GM12878 (cell line): Measurements from ENCODE around the gene LARGE1. TPM values are rescaled to one million over a fixed set of nuclear protein-coding genes. Genes with fewer than 3 reads are reported as not detected.

Source experiments
- ATAC-seq: fragments of 200-7000 bp; cut with Tn5 transposase; 3 replicates; pipeline ENCODE4 v1.9.1; 2020; ENCODE audit warnings: mild to moderate bottlenecking, moderate library complexity
- BruUV-seq: library from RNA; stranded (reverse); fragments of 400-500 nt; replicated peaks from 2 replicates; lab custom pipeline; 2021; lab: Mats Ljungman, UMichigan
- CTCF ChIA-PET: fragments of 300-600 bp; sonication (Branson Sonifier 250); formaldehyde crosslinking; extraction: SDS; loops from one replicate; lab custom pipeline; 2021; ENCODE audit warnings: inconsistent platforms; lab: Yijun Ruan, JAX
- POLR2A ChIA-PET: fragments of 350-600 bp; formaldehyde crosslinking; extraction: SDS; loops from one replicate; lab custom pipeline; 2021; ENCODE audit warnings: inconsistent platforms; lab: Charles Lee
- RAD21 ChIA-PET: fragments of 300-600 bp; sonication (Branson Sonifier 250); formaldehyde crosslinking; loops from one replicate; lab custom pipeline; 2023; ENCODE audit warnings: antibody characterized with exemption; ENCODE audit not compliant: unreplicated experiment; lab: Charles Lee
- SMC1A ChIA-PET: fragments of 300-600 bp; sonication (Branson Sonifier 250); formaldehyde crosslinking; loops from one replicate; lab custom pipeline; 2023; ENCODE audit not compliant: unreplicated experiment, uncharacterized antibody; lab: Charles Lee
- DNase-seq: peaks from one replicate; pipeline ENCODE4 v3.0.0-alpha.2; 2011; ENCODE audit warnings: low read depth, low spot score
- FAIRE-seq: peaks from 3 replicates; lab custom pipeline; 2011; peaks lifted over from hg19 to GRCh38; lab: Jason Lieb, UNC
- H2AFZ ChIP-seq: 2 replicates; pipeline ENCODE4 v1.6.0; 2011; ENCODE audit warnings: low read depth, low read length, control low read depth; ENCODE audit not compliant: control insufficient read depth
- H3K27ac ChIP-seq: 2 replicates; pipeline ENCODE4 v1.5.1; 2011; ENCODE audit warnings: control low read depth; ENCODE audit not compliant: control insufficient read depth, insufficient read depth
- H3K27me3 ChIP-seq, 2 experiments: replicated peaks in 1 of 2; 2 replicates each; pipeline versions ENCODE4 v1.6.0 to v1.6.1; 2011; ENCODE audit warnings: low read length in 1 of 2; ENCODE audit not compliant: control insufficient read depth in 2 of 2, insufficient read depth in 2 of 2
- H3K36me3 ChIP-seq, 2 experiments: 2 replicates each; pipeline ENCODE4 v1.5.1; 2011; ENCODE audit warnings: low read length in 1 of 2; ENCODE audit not compliant: control insufficient read depth in 2 of 2, insufficient read depth in 2 of 2
- H3K4me1 ChIP-seq: 2 replicates; pipeline ENCODE4 v1.6.1; 2011; ENCODE audit warnings: mild to moderate bottlenecking, low read length, moderate library complexity, mixed read lengths; ENCODE audit not compliant: control insufficient read depth, insufficient read depth
- H3K4me2 ChIP-seq: 2 replicates; pipeline ENCODE4 v1.6.0; 2011; ENCODE audit warnings: control low read depth; ENCODE audit not compliant: control insufficient read depth, insufficient read depth
- H3K4me3 ChIP-seq: fragments of 200-600 bp; sonication (generic); 2 replicates; pipeline ENCODE4 v1.5.1; 2016
- H3K79me2 ChIP-seq: 2 replicates; pipeline ENCODE4 v1.6.0; 2011; ENCODE audit warnings: low read length; ENCODE audit not compliant: control insufficient read depth, insufficient read depth
- H3K9ac ChIP-seq: 2 replicates; pipeline ENCODE4 v1.8.0; 2011; ENCODE audit warnings: low read length, control low read depth, mixed read lengths; ENCODE audit not compliant: control insufficient read depth, insufficient read depth
- H3K9me3 ChIP-seq: replicated peaks from 3 replicates; pipeline ENCODE4 v1.5.1; 2011; ENCODE audit warnings: mild to moderate bottlenecking, low read length; ENCODE audit not compliant: control insufficient read depth, insufficient read depth
- H4K20me1 ChIP-seq: 2 replicates; pipeline ENCODE4 v1.6.0; 2011; ENCODE audit not compliant: control insufficient read depth, insufficient read depth
- SREBF2 ChIP-seq: IDR thresholded peaks from 2 replicates; pipeline ENCODE4 v1.6.1; 2012; ENCODE audit warnings: mild to moderate bottlenecking, low read length
- WGBS: methylation state at CpG from one replicate; pipeline ENCODE4 v1.1.6; 2016; ENCODE audit warnings: low lambda C conversion rate; ENCODE audit not compliant: insufficient replicate concordance, insufficient coverage; ENCODE audit errors: missing lambda C conversion rate; 5-methylcytosine and 5-hydroxymethylcytosine counted together
- in situ Hi-C: fragments of 300-500 bp; cut with MboI; formaldehyde crosslinking; loops from 9 replicates; pipeline ENCODE4 v1.14.3; 2018; ENCODE audit warnings: mixed read lengths
- intact Hi-C: fragments of 100-400 bp; cut with micrococcal nuclease; formaldehyde crosslinking; loops from one replicate; pipeline ENCODE4 v1.14.2; 2022; ENCODE audit not compliant: unreplicated experiment
- polyA plus RNA-seq, 11 experiments: library from polyadenylated mRNA; depleted of rRNA in 4 of 11; unstranded in 6 of 11; stranded (reverse) in 5 of 11; fragments of >200 nt; fragmentation: Nextera tagmentation in 4 of 11; fragmentation: Illumina TruSeq in 1 of 11; extraction: Ambion mirVana in 4 of 11; extraction: Trizol in 1 of 11; gene quantifications; 1 replicate in 1 of 11; 2 replicates in 10 of 11; pipeline versions ENCODE4 v1.2.1 to v1.2.3, GENCODE V29; 2011 to 2016; ENCODE audit warnings: inconsistent platforms in 2 of 11, missing spikeins in 2 of 11, low read depth in 1 of 11
- total RNA-seq, 4 experiments: library from RNA; depleted of rRNA in 3 of 4; stranded (reverse); fragments of >200 nt in 3 of 4; fragmentation: Illumina TruSeq in 1 of 4; extraction: Trizol in 1 of 4; gene quantifications; 2 replicates each; pipeline versions ENCODE4 v1.2.1 to v1.2.3, GENCODE V29; 2013 to 2021
- TF ChIP-seq, protein P1 (sequence below): fragments of 450-650 bp; IDR thresholded peaks from 2 replicates; pipeline ENCODE4 v1.6.1; 2017; ENCODE audit warnings: mild to moderate bottlenecking

LARGE1 gene
- total and polyA plus RNA-seq, 10 of the 15 experiments (the other 5 are each of a cell fraction or from before 2014, with no cell fraction given) = 3.2 to 41.4 (median 17.3) TPM

DNA sequence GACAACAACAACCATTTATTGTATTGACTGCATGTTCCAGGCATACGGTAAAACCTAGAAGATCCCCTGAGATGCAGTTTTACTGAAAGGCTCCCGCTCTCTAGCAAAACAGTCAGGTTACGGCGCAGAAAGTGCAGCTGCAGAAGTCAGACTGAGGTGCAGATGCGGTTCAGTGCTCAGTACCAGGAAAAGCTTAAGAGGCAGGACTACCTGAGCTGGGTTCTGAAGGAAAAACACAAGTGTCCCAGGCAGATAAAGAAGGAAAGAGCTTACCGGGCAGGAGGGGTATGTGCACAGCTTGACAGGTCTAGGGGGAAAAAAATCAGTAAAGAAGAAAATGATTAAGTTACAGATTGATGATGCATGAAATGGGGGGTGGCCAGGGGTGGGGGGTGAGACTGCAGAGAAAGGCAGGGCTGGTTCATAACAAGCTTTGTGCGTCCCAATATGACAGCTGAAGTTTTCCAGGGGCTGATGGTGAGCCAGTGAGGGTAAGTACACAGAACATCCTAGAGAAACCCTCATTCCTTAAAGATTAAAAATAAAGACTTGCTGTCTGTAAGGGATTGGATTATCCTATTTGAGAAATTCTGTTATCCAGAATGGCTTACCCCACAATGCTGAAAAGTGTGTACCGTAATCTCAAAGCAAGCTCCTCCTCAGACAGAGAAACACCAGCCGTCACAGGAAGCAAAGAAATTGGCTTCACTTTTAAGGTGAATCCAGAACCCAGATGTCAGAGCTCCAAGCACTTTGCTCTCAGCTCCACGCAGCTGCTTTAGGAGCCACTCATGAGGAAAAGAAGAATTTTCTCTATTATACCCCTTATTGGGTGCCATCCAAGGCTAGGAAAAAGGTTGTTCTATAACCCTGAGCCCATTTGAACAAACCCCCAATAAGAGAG, 11.9 kb downstream of the LARGE1 start:
- Histone ChIP-seq H2AFZ (no peak overlapping the region), H3K36me3 (peaks cover 0 to 10% of the 10 kb centered on the region in 2 experiments; a peak in 2 of 4 replicates), H3K4me3 (no peak overlapping the region), H4K20me1 (no peaks in the 10 kb centered on the region), H3K27me3 (no peaks in the 10 kb centered on the region), H3K27ac (no peak overlapping the region), H3K4me1 (no peaks in the 10 kb centered on the region), H3K79me2 (peaks cover 13% of the 10 kb centered on the region), H3K4me2 (no peak overlapping the region), H3K9me3 (no peaks in the 10 kb centered on the region; the same call in 1 of the 3 replicates)
- FAIRE-seq (no peak), DNase-seq (no peak), ATAC-seq (no peak)
- in situ Hi-C loops (no loop called here), intact Hi-C loops (no loop called here)
- RAD21 ChIA-PET = interaction anchor here (0.7 kb wide), 2 partner anchors 19 to 54 kb away, joined by 3 to 4 read pairs; no protein-coding TSS in a partner anchor
- SMC1A ChIA-PET = interaction anchor here (0.9 kb wide), 1 partner anchor 11 kb away, joined by 3 read pairs; no protein-coding TSS in a partner anchor
- POLR2A ChIA-PET = interaction anchor here (0.6 kb wide), 1 partner anchor 10 kb away, joined by 13 read pairs; no protein-coding TSS in a partner anchor
- CTCF ChIA-PET = interaction anchor here (0.8 to 1.0 kb wide), 2 partner anchors 11 to 118 kb away, joined by 3 read pairs; no protein-coding TSS in a partner anchor
- TF ChIP-seq, protein P1, sequence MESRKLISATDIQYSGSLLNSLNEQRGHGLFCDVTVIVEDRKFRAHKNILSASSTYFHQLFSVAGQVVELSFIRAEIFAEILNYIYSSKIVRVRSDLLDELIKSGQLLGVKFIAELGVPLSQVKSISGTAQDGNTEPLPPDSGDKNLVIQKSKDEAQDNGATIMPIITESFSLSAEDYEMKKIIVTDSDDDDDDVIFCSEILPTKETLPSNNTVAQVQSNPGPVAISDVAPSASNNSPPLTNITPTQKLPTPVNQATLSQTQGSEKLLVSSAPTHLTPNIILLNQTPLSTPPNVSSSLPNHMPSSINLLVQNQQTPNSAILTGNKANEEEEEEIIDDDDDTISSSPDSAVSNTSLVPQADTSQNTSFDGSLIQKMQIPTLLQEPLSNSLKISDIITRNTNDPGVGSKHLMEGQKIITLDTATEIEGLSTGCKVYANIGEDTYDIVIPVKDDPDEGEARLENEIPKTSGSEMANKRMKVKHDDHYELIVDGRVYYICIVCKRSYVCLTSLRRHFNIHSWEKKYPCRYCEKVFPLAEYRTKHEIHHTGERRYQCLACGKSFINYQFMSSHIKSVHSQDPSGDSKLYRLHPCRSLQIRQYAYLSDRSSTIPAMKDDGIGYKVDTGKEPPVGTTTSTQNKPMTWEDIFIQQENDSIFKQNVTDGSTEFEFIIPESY = no peak
- TF ChIP-seq SREBF2 = no peak
- TF ChIP-seq, all 136 proteins: peak for 0
- no TSS peak for BruUV-seq
- 92% methylated on average over 10 of the region's 10 CpGs for WGBS
- H3K9ac ChIP-seq = no peak overlapping the region
